Measurements from ENCODE around the gene PLA2G4E. TPM values are rescaled to one million over a fixed set of nuclear protein-coding genes. Genes with fewer than 3 reads are reported as not detected.

PLA2G4E gene
- total RNA-seq, 5 donors from 2014 or later (not counting 1 experiment from before 2014, with no cell fraction given), result not detected

- Histone ChIP-seq H3K9me3 (no peaks in the 10 kb centered on the region), H3K4me3 (ENCODE audit: control insufficient read depth in 1 of 2, extremely low read depth in 1 of 2, low read length in 1 of 2) (no peak overlapping the region), H3K4me1 (ENCODE audit: control insufficient read depth in 1 of 2, extremely low read depth in 1 of 2, insufficient read depth in 2 of 2, low read length in 2 of 2) (no peaks in the 10 kb centered on the region), H3K36me3 (ENCODE audit: control insufficient read depth in 2 of 2, extremely low read depth in 1 of 2, insufficient read depth in 1 of 2, low read length in 1 of 2) (no peaks in the 10 kb centered on the region), H3K27ac (ENCODE audit: low read length) (no peak overlapping the region), H3K27me3 (replicated peaks in 1 of 2; ENCODE audit: control insufficient read depth in 2 of 2, extremely low read depth in 1 of 2, insufficient read depth in 2 of 2, low read length in 1 of 2) (peaks cover 0 to 57% of the 10 kb centered on the region in 2 experiments)
- DNase-seq (no peak), ATAC-seq (replicated peaks in 1 of 4) (no peak)
- Mint-ChIP-seq H3K27ac (no peak overlapping the region), H3K36me3 (peaks cover 5% of the 10 kb centered on the region), H3K27me3 (peaks cover 24 to 32% of the 10 kb centered on the region in 2 donors), H3K9me3 (peaks cover 4 to 12% (median 5%) of the 10 kb centered on the region in 3 donors), H3K4me1 (peaks cover 0 to 3% (median 0%) of the 10 kb centered on the region in 3 donors), H3K4me3 (no peak overlapping the region)
- ChIA-PET POLR2A (no interaction called here), CTCF (no interaction called here)
- no CpG with 5 or more reads among the region's 10 CpGs for WGBS (ENCODE audit: insufficient coverage)
Observed at GRCh38 chr15:42066764-42067415, 46.0 kb upstream of the PLA2G4E start.

GRCh38 chr15:42065468-42065867 lies 44.6 kb upstream of the PLA2G4E start:
- H3K4me3 Mint-ChIP-seq, result no peak overlapping the region
- POLR2A ChIA-PET, result no interaction called here

GRCh38 chr15:42065033-42065432 lies 44.2 kb upstream of the PLA2G4E start:
- Histone ChIP-seq H3K36me3 (ENCODE audit: control insufficient read depth in 2 of 2, extremely low read depth in 1 of 2, insufficient read depth in 1 of 2, low read length in 1 of 2) (no peaks in the 10 kb centered on the region), H3K27ac (ENCODE audit: low read length) (no peak overlapping the region), H3K27me3 (replicated peaks in 1 of 2; ENCODE audit: control insufficient read depth in 2 of 2, extremely low read depth in 1 of 2, insufficient read depth in 2 of 2, low read length in 1 of 2) (peaks cover 0 to 46% of the 10 kb centered on the region in 2 experiments), H3K4me1 (ENCODE audit: control insufficient read depth in 1 of 2, extremely low read depth in 1 of 2, insufficient read depth in 2 of 2, low read length in 2 of 2) (peaks cover 0 to 2% of the 10 kb centered on the region in 2 experiments), H3K4me3 (ENCODE audit: control insufficient read depth in 1 of 2, extremely low read depth in 1 of 2, low read length in 1 of 2) (no peak overlapping the region), H3K9me3 (no peaks in the 10 kb centered on the region)
- ChIA-PET CTCF (no interaction called here), POLR2A (interaction anchor here in 1 of 2 donors (0.6 kb wide), 1 partner anchor 669 kb away, joined by 13 read pairs; no protein-coding TSS in a partner anchor)
- Mint-ChIP-seq H3K36me3 (peaks cover 5% of the 10 kb centered on the region), H3K4me1 (peaks cover 0 to 7% (median 3%) of the 10 kb centered on the region in 3 donors), H3K4me3 (no peak overlapping the region), H3K9me3 (peaks cover 4 to 12% (median 5%) of the 10 kb centered on the region in 3 donors), H3K27me3 (peaks cover 24 to 32% of the 10 kb centered on the region in 2 donors), H3K27ac (no peak overlapping the region)
- DNase-seq, result no peak
- 80% methylated on average over 2 of the region's 7 CpGs for WGBS (ENCODE audit: insufficient coverage)
- ATAC-seq (replicated peaks in 1 of 4), result no peak

More at GRCh38 chr15:42065468-42065867, 44.6 kb upstream of the PLA2G4E start:
- peaks cover 0 to 46% of the 10 kb centered on the region in 2 experiments for H3K27me3 ChIP-seq (replicated peaks in 1 of 2; ENCODE audit: control insufficient read depth in 2 of 2, extremely low read depth in 1 of 2, insufficient read depth in 2 of 2, low read length in 1 of 2)
- H3K27ac ChIP-seq (ENCODE audit: low read length), result no peak overlapping the region
- H3K36me3 ChIP-seq (ENCODE audit: control insufficient read depth in 2 of 2, extremely low read depth in 1 of 2, insufficient read depth in 1 of 2, low read length in 1 of 2), result no peaks in the 10 kb centered on the region
- no peaks in the 10 kb centered on the region for H3K4me1 ChIP-seq (ENCODE audit: control insufficient read depth in 1 of 2, extremely low read depth in 1 of 2, insufficient read depth in 2 of 2, low read length in 2 of 2)
- ATAC-seq (replicated peaks in 1 of 4) (no peak), DNase-seq (no peak)
- peaks cover 24 to 32% of the 10 kb centered on the region in 2 donors for H3K27me3 Mint-ChIP-seq
- peaks cover 4 to 12% (median 5%) of the 10 kb centered on the region in 3 donors for H3K9me3 Mint-ChIP-seq
- H3K4me1 Mint-ChIP-seq, result peaks cover 0 to 3% (median 0%) of the 10 kb centered on the region in 3 donors
- no peak overlapping the region for H3K27ac Mint-ChIP-seq
- WGBS (ENCODE audit: insufficient coverage), result 54% methylated on average over 5 of the region's 7 CpGs
- H3K9me3 ChIP-seq, result no peaks in the 10 kb centered on the region
- H3K4me3 ChIP-seq (ENCODE audit: control insufficient read depth in 1 of 2, extremely low read depth in 1 of 2, low read length in 1 of 2), result no peak overlapping the region
- CTCF ChIA-PET, result no interaction called here
- H3K36me3 Mint-ChIP-seq, result peaks cover 5% of the 10 kb centered on the region

- no peak for ATAC-seq (replicated peaks in 1 of 4)
- Mint-ChIP-seq H3K9me3 (peaks cover 4 to 12% (median 5%) of the 10 kb centered on the region in 3 donors), H3K27ac (no peak overlapping the region), H3K4me3 (no peak overlapping the region), H3K27me3 (peaks cover 22 to 32% of the 10 kb centered on the region in 2 donors), H3K4me1 (peaks cover 2 to 8% (median 5%) of the 10 kb centered on the region in 3 donors), H3K36me3 (peaks cover 5% of the 10 kb centered on the region)
- WGBS (ENCODE audit: insufficient coverage), result no CpG with 5 or more reads among the region's 4 CpGs
- Histone ChIP-seq H3K4me3 (ENCODE audit: control insufficient read depth in 1 of 2, extremely low read depth in 1 of 2, low read length in 1 of 2) (no peak overlapping the region), H3K27me3 (replicated peaks in 1 of 2; ENCODE audit: control insufficient read depth in 2 of 2, extremely low read depth in 1 of 2, insufficient read depth in 2 of 2, low read length in 1 of 2) (peaks cover 0 to 44% of the 10 kb centered on the region in 2 experiments), H3K27ac (ENCODE audit: low read length) (no peak overlapping the region), H3K9me3 (no peaks in the 10 kb centered on the region), H3K36me3 (ENCODE audit: control insufficient read depth in 2 of 2, extremely low read depth in 1 of 2, insufficient read depth in 1 of 2, low read length in 1 of 2) (no peaks in the 10 kb centered on the region), H3K4me1 (ENCODE audit: control insufficient read depth in 1 of 2, extremely low read depth in 1 of 2, insufficient read depth in 2 of 2, low read length in 2 of 2) (peaks cover 0 to 5% of the 10 kb centered on the region in 2 experiments)
- CTCF ChIA-PET, result no interaction called here
- POLR2A ChIA-PET, result no interaction called here
- no peak for DNase-seq
Observed at GRCh38 chr15:42064271-42064670, 43.4 kb upstream of the PLA2G4E start.

- peaks cover 4 to 8% (median 5%) of the 10 kb centered on the region in 3 donors for H3K4me1 Mint-ChIP-seq
- ChIA-PET CTCF (interaction anchor here in 1 of 2 donors (1.1 kb wide), 1 partner anchor 10 kb away, joined by 3 read pairs; no protein-coding TSS in a partner anchor), POLR2A (no interaction called here)
- H3K4me3 Mint-ChIP-seq, result no peak overlapping the region
- ATAC-seq (replicated peaks in 1 of 4) (no peak), DNase-seq (no peak)
- WGBS (ENCODE audit: insufficient coverage), result 81% methylated on average over 12 of the region's 12 CpGs
- Histone ChIP-seq H3K4me3 (ENCODE audit: control insufficient read depth in 1 of 2, extremely low read depth in 1 of 2, low read length in 1 of 2) (no peak overlapping the region), H3K4me1 (ENCODE audit: control insufficient read depth in 1 of 2, extremely low read depth in 1 of 2, insufficient read depth in 2 of 2, low read length in 2 of 2) (peaks cover 0 to 5% of the 10 kb centered on the region in 2 experiments), H3K27ac (ENCODE audit: low read length) (no peak overlapping the region), H3K9me3 (no peaks in the 10 kb centered on the region), H3K36me3 (ENCODE audit: control insufficient read depth in 2 of 2, extremely low read depth in 1 of 2, insufficient read depth in 1 of 2, low read length in 1 of 2) (no peaks in the 10 kb centered on the region), H3K27me3 (replicated peaks in 1 of 2; ENCODE audit: control insufficient read depth in 2 of 2, extremely low read depth in 1 of 2, insufficient read depth in 2 of 2, low read length in 1 of 2) (peaks cover 0 to 44% of the 10 kb centered on the region in 2 experiments)
- H3K27ac Mint-ChIP-seq, result peak overlapping the region in 1 of 2 donors; percentile 43
- H3K36me3 Mint-ChIP-seq, result peaks cover 5% of the 10 kb centered on the region
- peaks cover 4 to 12% (median 5%) of the 10 kb centered on the region in 3 donors for H3K9me3 Mint-ChIP-seq
- peaks cover 20 to 34% of the 10 kb centered on the region in 2 donors for H3K27me3 Mint-ChIP-seq
Observed at GRCh38 chr15:42063122-42063848, 42.4 kb upstream of the PLA2G4E start.

GRCh38 chr15:42062284-42062806 lies 41.5 kb upstream of the PLA2G4E start:
- H3K27me3 ChIP-seq (replicated peaks in 1 of 2; ENCODE audit: control insufficient read depth in 2 of 2, extremely low read depth in 1 of 2, insufficient read depth in 2 of 2, low read length in 1 of 2), result peaks cover 0 to 51% of the 10 kb centered on the region in 2 experiments
- H3K9me3 ChIP-seq, result no peaks in the 10 kb centered on the region
- H3K4me3 ChIP-seq (ENCODE audit: control insufficient read depth in 1 of 2, extremely low read depth in 1 of 2, low read length in 1 of 2), result no peak overlapping the region
- WGBS (ENCODE audit: insufficient coverage), result 90% methylated on average over 5 of the region's 9 CpGs
- ChIA-PET CTCF (interaction anchor here (0.6 kb wide), 2 partner anchors 36 to 104 kb away, joined by 3 to 8 read pairs; no protein-coding TSS in a partner anchor), POLR2A (no interaction called here)
- Mint-ChIP-seq H3K27me3 (peaks cover 24 to 39% of the 10 kb centered on the region in 2 donors), H3K4me3 (no peak overlapping the region), H3K4me1 (peaks cover 5 to 12% (median 11%) of the 10 kb centered on the region in 3 donors), H3K9me3 (peaks cover 0 to 6% (median 0%) of the 10 kb centered on the region in 3 donors), H3K27ac (no peak overlapping the region), H3K36me3 (no peaks in the 10 kb centered on the region)
- no peak for ATAC-seq (replicated peaks in 1 of 4)
- DNase-seq, result no peak
- H3K27ac ChIP-seq (ENCODE audit: low read length), result no peak overlapping the region
- peaks cover 0 to 5% of the 10 kb centered on the region in 2 experiments for H3K4me1 ChIP-seq (ENCODE audit: control insufficient read depth in 1 of 2, extremely low read depth in 1 of 2, insufficient read depth in 2 of 2, low read length in 2 of 2)
- no peaks in the 10 kb centered on the region for H3K36me3 ChIP-seq (ENCODE audit: control insufficient read depth in 2 of 2, extremely low read depth in 1 of 2, insufficient read depth in 1 of 2, low read length in 1 of 2)
